Measurements from ENCODE around the gene SLIT1. TPM values are rescaled to one million over a fixed set of nuclear protein-coding genes. Genes with fewer than 3 reads are reported as not detected.

Gene SLIT1
- total RNA-seq, 1 experiment from 2014 or later: not detected

DNA sequence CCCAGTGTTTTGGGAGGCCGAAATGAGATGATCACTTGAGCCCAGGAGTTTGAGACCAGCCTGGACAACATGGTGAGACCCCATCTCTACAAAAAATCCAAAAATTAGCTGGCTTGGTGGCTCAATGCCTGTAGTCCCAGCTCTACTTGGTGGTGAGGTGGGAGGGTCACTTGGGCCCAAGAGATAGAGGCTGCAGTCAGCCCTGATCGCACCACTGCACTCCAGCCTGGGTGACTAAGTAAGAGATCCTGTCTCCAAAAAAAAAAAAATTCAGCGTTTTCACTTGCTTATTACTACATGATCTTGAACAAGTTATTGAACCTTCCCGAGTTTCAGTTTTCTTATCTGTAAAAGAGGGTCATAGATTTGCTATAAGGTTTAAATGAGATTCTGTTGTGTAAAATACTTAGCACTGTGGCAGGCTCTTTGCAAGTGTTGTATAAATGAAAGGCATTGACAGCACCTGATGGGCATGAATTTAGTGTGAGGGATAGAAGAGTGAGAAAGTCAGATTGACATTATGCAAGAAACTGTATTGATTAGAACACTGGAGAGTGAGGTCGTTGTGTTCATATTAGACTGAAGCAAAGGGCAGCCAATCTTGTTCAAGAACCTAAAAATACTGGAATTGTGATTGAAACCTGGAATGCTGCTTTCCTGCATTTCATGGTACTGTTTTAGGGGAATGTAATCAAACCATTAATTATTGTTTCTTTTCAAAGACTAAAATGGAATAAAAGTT lies 216.9 kb downstream of the SLIT1 start:
- in situ Hi-C loops (cut with HindIII; ENCODE audit: low pct_unique_long_range_greater_than_20kb, low sequenced_read_pairs): no loop called here
- no peak for DNase-seq (ENCODE audit: low read depth, low spot score)

DNA sequence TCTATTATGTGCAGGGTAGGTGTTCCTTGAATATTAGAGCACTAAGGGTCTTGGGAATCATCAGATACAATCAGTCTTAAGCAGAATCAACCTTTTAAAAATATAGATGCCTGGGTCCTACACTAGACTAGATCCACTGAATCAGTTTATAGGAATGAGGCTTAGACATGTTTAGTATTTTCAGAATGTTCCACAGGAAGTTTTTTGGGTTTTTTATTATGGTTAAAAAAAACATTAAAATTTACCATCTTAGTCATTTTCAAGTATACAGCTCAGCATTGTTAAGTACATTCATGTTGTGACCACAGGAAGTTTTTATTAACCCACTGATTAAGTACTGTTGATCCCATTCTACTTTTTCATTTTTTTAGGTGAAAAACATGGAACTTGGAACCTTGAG lies 217.9 kb downstream of the SLIT1 start:
- in situ Hi-C loops (cut with HindIII; ENCODE audit: low pct_unique_long_range_greater_than_20kb, low sequenced_read_pairs): no loop called here
- no peak for DNase-seq (ENCODE audit: low read depth, low spot score)

DNA sequence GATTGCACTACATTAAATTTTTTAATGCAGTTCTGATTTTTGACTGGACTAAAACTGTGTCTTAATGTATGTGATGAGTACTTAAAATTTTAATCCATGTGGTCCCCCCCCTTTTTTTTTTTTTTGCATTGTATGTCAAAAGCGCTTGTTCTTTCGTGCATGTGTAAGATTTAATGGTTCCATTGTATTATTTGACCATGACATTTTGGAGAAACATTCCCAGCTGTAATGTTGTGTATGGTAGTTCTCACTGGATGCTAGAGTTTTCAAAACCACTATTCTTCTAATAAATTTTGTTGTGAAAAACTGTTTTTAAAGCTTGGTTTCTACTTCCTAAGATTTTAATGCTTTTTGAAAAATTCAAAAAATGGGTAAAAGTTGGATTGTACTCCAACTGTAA lies 221.6 kb downstream of the SLIT1 start:
- in situ Hi-C loops (cut with HindIII; ENCODE audit: low pct_unique_long_range_greater_than_20kb, low sequenced_read_pairs): no loop called here
- DNase-seq (ENCODE audit: low read depth, low spot score): no peak

DNA sequence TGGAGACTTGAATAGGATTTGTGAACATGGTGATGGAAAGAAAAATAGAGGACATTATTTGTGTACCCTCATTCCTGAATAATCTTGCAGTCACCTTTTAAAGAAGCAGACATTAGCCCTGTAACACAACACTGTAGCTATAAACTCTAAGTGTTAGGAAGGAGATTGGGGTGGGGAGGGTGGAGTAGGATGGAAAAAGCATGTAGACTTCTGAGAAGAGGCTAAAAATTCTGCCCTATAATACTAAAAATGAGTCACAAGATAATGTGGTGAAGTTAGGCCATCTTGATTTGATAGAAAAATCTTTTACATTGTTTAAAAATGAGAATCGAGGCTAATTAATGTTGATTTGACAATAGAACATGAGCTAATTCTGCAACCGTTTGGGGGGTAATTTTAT lies 224.9 kb downstream of the SLIT1 start:
- in situ Hi-C loops (cut with HindIII; ENCODE audit: low pct_unique_long_range_greater_than_20kb, low sequenced_read_pairs): no loop called here
- no peak for DNase-seq (ENCODE audit: low read depth, low spot score)

DNA sequence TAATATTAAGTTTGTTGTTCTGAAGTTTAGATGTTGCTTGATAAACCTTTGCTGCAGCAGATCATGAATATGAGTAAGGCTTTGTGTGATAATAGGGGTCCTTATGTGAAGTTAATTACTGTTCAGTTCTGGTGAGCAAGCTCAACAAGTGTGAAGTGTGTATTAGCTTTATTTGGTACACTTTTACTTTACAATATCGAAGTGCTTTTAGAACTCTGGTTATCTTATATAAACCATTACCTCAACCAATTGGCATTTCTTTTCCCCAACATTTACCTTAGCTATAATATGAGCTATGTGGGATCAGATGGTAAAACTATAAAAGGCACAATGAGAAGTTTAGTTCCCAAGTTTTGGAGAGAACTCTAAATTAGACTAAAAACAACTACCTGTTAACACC lies 226.0 kb downstream of the SLIT1 start:
- DNase-seq (ENCODE audit: low read depth, low spot score): no peak
- in situ Hi-C loops (cut with HindIII; ENCODE audit: low pct_unique_long_range_greater_than_20kb, low sequenced_read_pairs): no loop called here

DNA sequence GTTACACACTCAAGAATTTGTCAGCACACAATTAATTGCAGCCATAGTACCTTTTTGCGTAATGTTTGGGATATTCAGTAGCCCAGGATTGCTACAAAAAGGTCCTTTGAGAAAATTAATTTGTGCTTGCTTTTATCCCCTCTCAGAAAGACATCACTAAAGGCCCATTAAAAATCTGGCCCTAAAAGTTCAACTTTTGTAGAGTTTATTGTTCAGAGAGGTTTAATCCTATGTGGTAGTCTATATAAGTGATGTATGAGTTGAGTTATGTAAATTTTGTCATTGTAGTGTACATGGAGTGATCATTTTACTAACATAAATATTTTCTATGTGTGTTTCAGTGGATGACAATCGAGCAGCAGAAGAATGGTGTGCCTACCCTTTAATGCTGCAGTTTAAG lies 227.7 kb downstream of the SLIT1 start:
- no peak for DNase-seq (ENCODE audit: low read depth, low spot score)
- in situ Hi-C loops (cut with HindIII; ENCODE audit: low pct_unique_long_range_greater_than_20kb, low sequenced_read_pairs): no loop called here

DNA sequence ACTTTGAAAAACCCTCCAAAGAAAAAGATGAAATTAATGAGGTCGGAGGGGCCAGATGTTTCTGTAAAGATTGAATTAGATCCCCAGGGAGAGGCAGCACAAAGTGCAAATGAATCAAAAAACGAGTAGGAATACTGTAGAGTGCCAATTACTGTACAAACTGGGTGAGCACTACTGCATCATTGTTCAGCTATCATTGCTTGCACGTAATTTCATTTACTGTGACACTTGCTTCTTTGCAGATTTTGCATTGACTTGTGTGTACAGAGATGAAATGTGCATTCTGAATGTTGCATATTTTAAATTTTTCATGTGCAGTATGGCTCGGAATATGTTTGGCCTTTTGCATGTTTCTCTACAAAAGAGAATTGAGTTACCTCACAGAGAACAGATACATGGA lies 230.0 kb downstream of the SLIT1 start:
- DNase-seq (ENCODE audit: low read depth, low spot score): no peak
- in situ Hi-C loops (cut with HindIII; ENCODE audit: low pct_unique_long_range_greater_than_20kb, low sequenced_read_pairs): no loop called here

DNA sequence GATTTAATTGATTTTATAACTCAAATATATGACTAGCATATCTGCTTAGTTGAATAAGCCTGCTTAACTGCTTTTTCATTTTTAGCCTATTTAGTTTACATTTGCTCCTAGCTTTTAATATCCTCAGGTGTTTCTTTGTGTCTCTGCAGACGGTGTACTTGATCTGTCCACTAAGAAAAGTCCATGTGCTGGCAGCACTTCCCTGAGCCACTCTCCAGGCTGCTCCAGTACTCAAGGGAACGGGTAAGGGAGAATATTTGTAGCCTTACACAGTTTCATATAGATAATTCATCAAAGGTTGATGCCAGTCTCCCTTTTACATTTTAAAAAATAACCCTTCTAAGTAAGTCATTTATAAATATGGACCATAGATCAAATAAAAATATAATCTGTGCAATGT lies 233.8 kb downstream of the SLIT1 start:
- DNase-seq (ENCODE audit: low read depth, low spot score): no peak
- in situ Hi-C loops (cut with HindIII; ENCODE audit: low pct_unique_long_range_greater_than_20kb, low sequenced_read_pairs): no loop called here

DNA sequence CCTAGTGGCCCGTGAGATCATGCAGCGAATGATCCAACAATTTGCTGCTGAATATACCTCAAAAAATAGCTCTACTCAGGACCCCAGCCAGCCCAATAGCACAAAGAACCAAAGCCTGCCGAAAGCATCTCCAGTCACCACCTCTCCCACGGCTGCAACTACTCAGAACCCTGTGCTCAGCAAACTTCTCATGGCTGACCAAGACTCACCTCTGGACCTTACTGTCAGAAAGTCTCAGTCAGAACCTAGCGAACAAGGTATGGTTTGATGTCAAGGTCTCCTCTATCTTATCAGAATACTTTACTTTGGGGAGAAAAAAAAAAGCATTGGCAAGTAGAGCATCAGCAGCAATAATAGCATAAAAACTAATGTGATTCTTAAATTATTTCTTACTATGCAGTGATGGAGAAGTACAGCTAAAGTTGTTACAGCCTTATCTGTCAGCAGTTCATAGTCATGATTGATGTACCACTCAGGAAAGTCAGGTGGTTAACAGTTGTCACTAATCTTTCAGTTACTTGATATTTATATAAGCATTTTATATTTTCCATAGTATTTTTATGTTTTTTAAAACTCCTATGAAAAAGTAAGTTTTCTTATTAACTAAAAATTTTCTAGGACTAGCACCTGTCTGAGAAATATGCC lies 236.6 kb downstream of the SLIT1 start:
- DNase-seq (ENCODE audit: low read depth, low spot score): no peak
- in situ Hi-C loops (cut with HindIII; ENCODE audit: low pct_unique_long_range_greater_than_20kb, low sequenced_read_pairs): no loop called here

Other genes starting within 250 kb of the SLIT1 start
- gene ARHGAP19, start 106.7 kb upstream of the SLIT1 start, total RNA-seq (2014; rRNA removed; shearing (Covaris generic)): 8.9 and 9.6 TPM in 2 replicates
- 1.2 and 1.7 TPM in 2 replicates for gene FRAT1, start 133.3 kb upstream of the SLIT1 start, total RNA-seq (2014; rRNA removed; shearing (Covaris generic))
- 20.5 and 22.0 TPM in 2 replicates for gene FRAT2, start 148.8 kb upstream of the SLIT1 start, total RNA-seq (2014; rRNA removed; shearing (Covaris generic))
- 24.1 and 30.7 TPM in 2 replicates for gene RRP12, start 215.4 kb upstream of the SLIT1 start, total RNA-seq (2014; rRNA removed; shearing (Covaris generic))
- 524 and 572 TPM in 2 replicates for gene PGAM1, start 240.2 kb upstream of the SLIT1 start, total RNA-seq (2014; rRNA removed; shearing (Covaris generic))